ENCODE measurements around the gene C10orf105. TPM values are rescaled to one million over a fixed set of nuclear protein-coding genes. Genes with fewer than 3 reads are reported as not detected.

C10orf105 gene
- total RNA-seq, 2 experiments from 2014 or later: 0.09 to 0.15 TPM

GRCh38 chr10:71679425-71679824 is 40.2 kb downstream of the C10orf105 start:
- no TSS peak for BruUV-seq (replicated peaks)
- no peak overlapping the region for H3K4me3 ChIP-seq (ENCODE audit: low read depth, low read length, poor library complexity, severe bottlenecking)
- H3K36me3 ChIP-seq (ENCODE audit: insufficient read depth, low read length): no peaks in the 10 kb centered on the region
- POLR2A ChIA-PET: interaction anchor here (0.6 to 1.2 kb wide), 2 partner anchors 11 to 24 kb away, joined by 3 to 4 read pairs; no protein-coding TSS in a partner anchor
- H3K79me2 ChIP-seq (ENCODE audit: insufficient read depth, low read depth, low read length): no peaks in the 10 kb centered on the region
- no peaks in the 10 kb centered on the region for H3K9me3 ChIP-seq (ENCODE audit: low read length)
- no peaks in the 10 kb centered on the region for H4K20me1 ChIP-seq (ENCODE audit: insufficient read depth, low read length)
- no peak for TF ChIP-seq EZH2phosphoT487 (IDR thresholded peaks at IDR 0.05; ENCODE audit: borderline replicate concordance, low read depth, low read length)
- no peak for TF ChIP-seq CTCF (conservative IDR thresholded peaks at IDR 0.05; ENCODE audit: low read length)
- CTCF ChIA-PET (ENCODE audit: unreplicated experiment): no interaction called here
- no peak for DNase-seq (ENCODE audit: low spot score)
- no peaks in the 10 kb centered on the region for H3K9me2 ChIP-seq (ENCODE audit: insufficient read depth, low read length)
- peaks cover 5% of the 10 kb centered on the region for H3K4me1 ChIP-seq (ENCODE audit: insufficient read depth, low read length, poor library complexity, severe bottlenecking)
- no peak overlapping the region for H3K27ac ChIP-seq (ENCODE audit: low read depth, low read length, poor library complexity, severe bottlenecking)
- intact Hi-C loops (cut with micrococcal nuclease; ENCODE audit: unreplicated experiment): no loop called here
- H2AFZ ChIP-seq (ENCODE audit: low read length): no peak overlapping the region
- H3K4me2 ChIP-seq (ENCODE audit: low read length): no peak overlapping the region

- no TSS peak for BruUV-seq (replicated peaks)
- Histone ChIP-seq H2AFZ (ENCODE audit: low read length) (no peak overlapping the region), H4K20me1 (ENCODE audit: insufficient read depth, low read length) (no peaks in the 10 kb centered on the region), H3K4me3 (ENCODE audit: low read depth, low read length, poor library complexity, severe bottlenecking) (no peak overlapping the region), H3K9me2 (ENCODE audit: insufficient read depth, low read length) (no peaks in the 10 kb centered on the region), H3K4me1 (ENCODE audit: insufficient read depth, low read length, poor library complexity, severe bottlenecking) (no peaks in the 10 kb centered on the region), H3K27ac (ENCODE audit: low read depth, low read length, poor library complexity, severe bottlenecking) (no peak overlapping the region), H3K79me2 (ENCODE audit: insufficient read depth, low read depth, low read length) (no peaks in the 10 kb centered on the region), H3K9me3 (ENCODE audit: low read length) (no peaks in the 10 kb centered on the region), H3K36me3 (ENCODE audit: insufficient read depth, low read length) (no peaks in the 10 kb centered on the region), H3K4me2 (ENCODE audit: low read length) (no peak overlapping the region)
- ChIA-PET CTCF (ENCODE audit: unreplicated experiment) (no interaction called here), POLR2A (no interaction called here)
- intact Hi-C loops (cut with micrococcal nuclease; ENCODE audit: unreplicated experiment): no loop called here
- TF ChIP-seq EZH2phosphoT487 (IDR thresholded peaks at IDR 0.05; ENCODE audit: borderline replicate concordance, low read depth, low read length): no peak
- no peak for TF ChIP-seq CTCF (conservative IDR thresholded peaks at IDR 0.05; ENCODE audit: low read length)
- no peak for DNase-seq (ENCODE audit: low spot score)
These were observed 41.3 kb downstream of the C10orf105 start for GRCh38 chr10:71678057-71678805.

- no peak overlapping the region for H3K4me3 ChIP-seq (ENCODE audit: low read depth, low read length, poor library complexity, severe bottlenecking)
- no peaks in the 10 kb centered on the region for H4K20me1 ChIP-seq (ENCODE audit: insufficient read depth, low read length)
- no peaks in the 10 kb centered on the region for H3K79me2 ChIP-seq (ENCODE audit: insufficient read depth, low read depth, low read length)
- no peak for TF ChIP-seq CTCF (conservative IDR thresholded peaks at IDR 0.05; ENCODE audit: low read length)
- TF ChIP-seq EZH2phosphoT487 (IDR thresholded peaks at IDR 0.05; ENCODE audit: borderline replicate concordance, low read depth, low read length): no peak
- no TSS peak for BruUV-seq (replicated peaks)
- CTCF ChIA-PET (ENCODE audit: unreplicated experiment): no interaction called here
- DNase-seq (ENCODE audit: low spot score): no peak
- intact Hi-C loops (cut with micrococcal nuclease; ENCODE audit: unreplicated experiment): no loop called here
- no peaks in the 10 kb centered on the region for H3K36me3 ChIP-seq (ENCODE audit: insufficient read depth, low read length)
- POLR2A ChIA-PET: no interaction called here
- no peaks in the 10 kb centered on the region for H3K9me3 ChIP-seq (ENCODE audit: low read length)
- H3K9me2 ChIP-seq (ENCODE audit: insufficient read depth, low read length): no peaks in the 10 kb centered on the region
- H2AFZ ChIP-seq (ENCODE audit: low read length): no peak overlapping the region
- H3K27ac ChIP-seq (ENCODE audit: low read depth, low read length, poor library complexity, severe bottlenecking): no peak overlapping the region
- H3K4me2 ChIP-seq (ENCODE audit: low read length): no peak overlapping the region
- H3K4me1 ChIP-seq (ENCODE audit: insufficient read depth, low read length, poor library complexity, severe bottlenecking): no peaks in the 10 kb centered on the region
These were observed 42.3 kb downstream of the C10orf105 start for GRCh38 chr10:71677261-71677660.

All from OCI-LY7 (cell line).